HEK293 (cell line): ENCODE measurements around the gene ZNF177.

Source experiments
- FEZF1 ChIP-seq: fragments of 450-650 bp; formaldehyde crosslinking; IDR thresholded peaks from 2 replicates; pipeline ENCODE4 v1.5.1; 2016; ENCODE audit warnings: missing biosample characterization, missing genetic modification characterization
- IKZF3 ChIP-seq: fragments of 450-650 bp; IDR thresholded peaks from 2 replicates; pipeline ENCODE4 v1.5.0; 2018; ENCODE audit warnings: missing biosample characterization, mild to moderate bottlenecking, missing genetic modification characterization, moderate library complexity
- MZF1 ChIP-seq: fragments of 450-650 bp; formaldehyde crosslinking; IDR thresholded peaks from 2 replicates; pipeline ENCODE4 v1.5.1; 2017; ENCODE audit warnings: missing biosample characterization, missing genetic modification characterization, borderline replicate concordance
- OVOL3 ChIP-seq: fragments of 450-650 bp; formaldehyde crosslinking; IDR thresholded peaks from 2 replicates; pipeline ENCODE4 v1.5.1; 2016; ENCODE audit warnings: missing biosample characterization, missing genetic modification characterization
- PRDM1 ChIP-seq: fragments of 450-650 bp; formaldehyde crosslinking; IDR thresholded peaks from 2 replicates; pipeline ENCODE4; 2016; ENCODE audit warnings: missing biosample characterization, missing genetic modification characterization
- TCF7L2 ChIP-seq: IDR thresholded peaks from 2 replicates; pipeline ENCODE4 v1.6.1; 2011; ENCODE audit warnings: low read depth, mild to moderate bottlenecking, inconsistent platforms, low read length, moderate library complexity, borderline replicate concordance
- WT1 ChIP-seq: fragments of 450-650 bp; formaldehyde crosslinking; IDR thresholded peaks from 2 replicates; pipeline ENCODE4 v1.5.1; 2016; ENCODE audit warnings: missing biosample characterization, missing genetic modification characterization
- YY2 ChIP-seq: fragments of 450-650 bp; formaldehyde crosslinking; IDR thresholded peaks from 2 replicates; pipeline ENCODE4 v1.5.1; 2016; ENCODE audit warnings: missing biosample characterization, missing genetic modification characterization
- ZNF16 ChIP-seq: fragments of 450-650 bp; formaldehyde crosslinking; IDR thresholded peaks from 2 replicates; pipeline ENCODE4 v1.5.1; 2016; ENCODE audit warnings: low read depth, missing biosample characterization, missing genetic modification characterization
- ZNF2 ChIP-seq: fragments of 450-650 bp; formaldehyde crosslinking; IDR thresholded peaks from 2 replicates; pipeline ENCODE4 v1.5.1; 2016; ENCODE audit warnings: missing biosample characterization, missing genetic modification characterization
- ZNF266 ChIP-seq: fragments of 450-650 bp; formaldehyde crosslinking; IDR thresholded peaks from 2 replicates; pipeline ENCODE4 v1.5.1; 2016; ENCODE audit warnings: missing biosample characterization, missing genetic modification characterization, low read depth
- ZNF302 ChIP-seq: fragments of 450-650 bp; formaldehyde crosslinking; IDR thresholded peaks from 2 replicates; pipeline ENCODE4 v1.5.1; 2016; ENCODE audit warnings: missing biosample characterization, missing genetic modification characterization, low read depth
- ZNF350 ChIP-seq: fragments of 450-650 bp; formaldehyde crosslinking; IDR thresholded peaks from 2 replicates; pipeline ENCODE4 v1.5.0; 2017; ENCODE audit warnings: missing biosample characterization, mild to moderate bottlenecking, missing genetic modification characterization
- ZNF37A ChIP-seq: fragments of 450-650 bp; IDR thresholded peaks from 2 replicates; pipeline ENCODE4 v1.5.1; 2018; ENCODE audit warnings: missing biosample characterization, missing genetic modification characterization
- ZNF548 ChIP-seq: fragments of 450-650 bp; formaldehyde crosslinking; IDR thresholded peaks from 2 replicates; pipeline ENCODE4 v1.5.1; 2016; ENCODE audit warnings: missing biosample characterization, missing genetic modification characterization
- ZNF558 ChIP-seq: fragments of 450-650 bp; formaldehyde crosslinking; IDR thresholded peaks from 2 replicates; pipeline ENCODE4 v1.5.1; 2016; ENCODE audit warnings: missing biosample characterization, missing genetic modification characterization
- ZNF585B ChIP-seq: fragments of 450-650 bp; formaldehyde crosslinking; IDR thresholded peaks from 2 replicates; pipeline ENCODE4 v1.5.1; 2016; ENCODE audit warnings: missing biosample characterization, missing genetic modification characterization
- ZNF600 ChIP-seq: fragments of 450-650 bp; formaldehyde crosslinking; IDR thresholded peaks from 2 replicates; pipeline ENCODE4 v1.5.1; 2016; ENCODE audit warnings: missing biosample characterization, missing genetic modification characterization
- ZNF658 ChIP-seq: fragments of 450-650 bp; formaldehyde crosslinking; IDR thresholded peaks from 2 replicates; pipeline ENCODE4; 2016; ENCODE audit warnings: missing biosample characterization, missing genetic modification characterization
- ZNF701 ChIP-seq: fragments of 450-650 bp; formaldehyde crosslinking; IDR thresholded peaks from 2 replicates; pipeline ENCODE4 v1.5.1; 2016; ENCODE audit warnings: missing biosample characterization, missing genetic modification characterization
- ZNF830 ChIP-seq: fragments of 450-650 bp; IDR thresholded peaks from 2 replicates; pipeline ENCODE4 v1.5.0; 2018; ENCODE audit warnings: missing biosample characterization, missing genetic modification characterization, low read depth, mild to moderate bottlenecking, moderate library complexity
- ZNF837 ChIP-seq: fragments of 450-650 bp; formaldehyde crosslinking; IDR thresholded peaks from 2 replicates; pipeline ENCODE4 v1.5.1; 2016; ENCODE audit warnings: missing biosample characterization, missing genetic modification characterization
- ZSCAN30 ChIP-seq: fragments of 450-650 bp; IDR thresholded peaks from 2 replicates; pipeline ENCODE4 v1.5.1; 2018; ENCODE audit warnings: missing biosample characterization, mild to moderate bottlenecking, missing genetic modification characterization, moderate library complexity
- ZSCAN5A ChIP-seq: fragments of 450-650 bp; formaldehyde crosslinking; IDR thresholded peaks from 2 replicates; pipeline ENCODE4 v1.5.1; 2016; ENCODE audit warnings: missing biosample characterization, missing genetic modification characterization
- TF ChIP-seq, protein P1 (sequence below): fragments of 450-650 bp; formaldehyde crosslinking; IDR thresholded peaks from 2 replicates; pipeline ENCODE4 v1.5.1; 2016; ENCODE audit warnings: missing biosample characterization, missing genetic modification characterization
- TF ChIP-seq, protein P2 (sequence below): fragments of 450-650 bp; formaldehyde crosslinking; IDR thresholded peaks from 2 replicates; pipeline ENCODE4 v1.5.1; 2016; ENCODE audit warnings: missing biosample characterization, missing genetic modification characterization, low read depth
- TF ChIP-seq, protein P3 (sequence below): fragments of 450-650 bp; formaldehyde crosslinking; conservative IDR thresholded peaks from 2 replicates; pipeline ENCODE4 v1.5.1; 2016; ENCODE audit warnings: low read depth, missing biosample characterization, missing genetic modification characterization
- TF ChIP-seq, protein P4 (sequence below): fragments of 450-650 bp; formaldehyde crosslinking; IDR thresholded peaks from 2 replicates; pipeline ENCODE4 v1.5.1; 2016; ENCODE audit warnings: missing biosample characterization, missing genetic modification characterization
- TF ChIP-seq, protein P5 (sequence below): fragments of 450-650 bp; formaldehyde crosslinking; IDR thresholded peaks from 2 replicates; pipeline ENCODE4 v1.5.1; 2017; ENCODE audit warnings: missing biosample characterization, missing genetic modification characterization

The ZNF177 gene

GRCh38 chr19:9323919-9324583, 38.8 kb upstream of the ZNF177 start, which contains the start of gene ZNF559 (continued):
- TF ChIP-seq, protein P1, sequence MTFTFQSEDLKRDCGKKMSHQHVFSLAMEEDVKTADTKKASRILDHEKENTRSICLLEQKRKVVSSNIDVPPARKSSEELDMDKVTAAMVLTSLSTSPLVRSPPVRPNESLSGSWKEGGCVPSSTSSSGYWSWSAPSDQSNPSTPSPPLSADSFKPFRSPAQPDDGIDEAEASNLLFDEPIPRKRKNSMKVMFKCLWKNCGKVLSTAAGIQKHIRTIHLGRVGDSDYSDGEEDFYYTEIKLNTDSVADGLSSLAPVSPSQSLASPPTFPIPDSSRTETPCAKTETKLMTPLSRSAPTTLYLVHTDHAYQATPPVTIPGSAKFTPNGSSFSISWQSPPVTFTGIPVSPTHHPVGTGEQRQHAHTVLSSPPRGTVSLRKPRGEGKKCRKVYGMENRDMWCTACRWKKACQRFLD (tag by site-specific recombination), result no peak
- TF ChIP-seq IKZF3 (tag by site-specific recombination) (no peak), ZNF302 (tag by site-specific recombination) (no peak), ZSCAN30 (tag by site-specific recombination) (no peak), ZNF658 (tag by site-specific recombination) (no peak), ZNF837 (tag by site-specific recombination) (no peak), ZNF548 (tag by site-specific recombination) (no peak), WT1 (tag by site-specific recombination) (no peak), ZNF37A (tag by site-specific recombination) (no peak), ZNF585B (tag by site-specific recombination) (no peak), ZNF600 (tag by site-specific recombination) (0 out of 2 replicates have a peak, but pooled peaks have one; percentile 61), MZF1 (no peak), FEZF1 (tag by site-specific recombination) (no peak), ZNF2 (tag by site-specific recombination) (no peak), YY2 (tag by site-specific recombination) (peak; percentile 62), TCF7L2 (no peak), ZNF16 (tag by site-specific recombination) (no peak), ZSCAN5A (tag by site-specific recombination) (no peak), ZNF350 (tag by site-specific recombination) (no peak), ZNF266 (tag by site-specific recombination) (no peak), ZNF701 (tag by site-specific recombination) (no peak), ZNF558 (tag by site-specific recombination) (no peak), PRDM1 (tag by site-specific recombination) (no peak), OVOL3 (tag by site-specific recombination) (no peak), ZNF830 (no peak)
- TF ChIP-seq, protein P2, sequence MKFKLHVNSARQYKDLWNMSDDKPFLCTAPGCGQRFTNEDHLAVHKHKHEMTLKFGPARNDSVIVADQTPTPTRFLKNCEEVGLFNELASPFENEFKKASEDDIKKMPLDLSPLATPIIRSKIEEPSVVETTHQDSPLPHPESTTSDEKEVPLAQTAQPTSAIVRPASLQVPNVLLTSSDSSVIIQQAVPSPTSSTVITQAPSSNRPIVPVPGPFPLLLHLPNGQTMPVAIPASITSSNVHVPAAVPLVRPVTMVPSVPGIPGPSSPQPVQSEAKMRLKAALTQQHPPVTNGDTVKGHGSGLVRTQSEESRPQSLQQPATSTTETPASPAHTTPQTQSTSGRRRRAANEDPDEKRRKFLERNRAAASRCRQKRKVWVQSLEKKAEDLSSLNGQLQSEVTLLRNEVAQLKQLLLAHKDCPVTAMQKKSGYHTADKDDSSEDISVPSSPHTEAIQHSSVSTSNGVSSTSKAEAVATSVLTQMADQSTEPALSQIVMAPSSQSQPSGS, result no peak
- TF ChIP-seq, protein P3, sequence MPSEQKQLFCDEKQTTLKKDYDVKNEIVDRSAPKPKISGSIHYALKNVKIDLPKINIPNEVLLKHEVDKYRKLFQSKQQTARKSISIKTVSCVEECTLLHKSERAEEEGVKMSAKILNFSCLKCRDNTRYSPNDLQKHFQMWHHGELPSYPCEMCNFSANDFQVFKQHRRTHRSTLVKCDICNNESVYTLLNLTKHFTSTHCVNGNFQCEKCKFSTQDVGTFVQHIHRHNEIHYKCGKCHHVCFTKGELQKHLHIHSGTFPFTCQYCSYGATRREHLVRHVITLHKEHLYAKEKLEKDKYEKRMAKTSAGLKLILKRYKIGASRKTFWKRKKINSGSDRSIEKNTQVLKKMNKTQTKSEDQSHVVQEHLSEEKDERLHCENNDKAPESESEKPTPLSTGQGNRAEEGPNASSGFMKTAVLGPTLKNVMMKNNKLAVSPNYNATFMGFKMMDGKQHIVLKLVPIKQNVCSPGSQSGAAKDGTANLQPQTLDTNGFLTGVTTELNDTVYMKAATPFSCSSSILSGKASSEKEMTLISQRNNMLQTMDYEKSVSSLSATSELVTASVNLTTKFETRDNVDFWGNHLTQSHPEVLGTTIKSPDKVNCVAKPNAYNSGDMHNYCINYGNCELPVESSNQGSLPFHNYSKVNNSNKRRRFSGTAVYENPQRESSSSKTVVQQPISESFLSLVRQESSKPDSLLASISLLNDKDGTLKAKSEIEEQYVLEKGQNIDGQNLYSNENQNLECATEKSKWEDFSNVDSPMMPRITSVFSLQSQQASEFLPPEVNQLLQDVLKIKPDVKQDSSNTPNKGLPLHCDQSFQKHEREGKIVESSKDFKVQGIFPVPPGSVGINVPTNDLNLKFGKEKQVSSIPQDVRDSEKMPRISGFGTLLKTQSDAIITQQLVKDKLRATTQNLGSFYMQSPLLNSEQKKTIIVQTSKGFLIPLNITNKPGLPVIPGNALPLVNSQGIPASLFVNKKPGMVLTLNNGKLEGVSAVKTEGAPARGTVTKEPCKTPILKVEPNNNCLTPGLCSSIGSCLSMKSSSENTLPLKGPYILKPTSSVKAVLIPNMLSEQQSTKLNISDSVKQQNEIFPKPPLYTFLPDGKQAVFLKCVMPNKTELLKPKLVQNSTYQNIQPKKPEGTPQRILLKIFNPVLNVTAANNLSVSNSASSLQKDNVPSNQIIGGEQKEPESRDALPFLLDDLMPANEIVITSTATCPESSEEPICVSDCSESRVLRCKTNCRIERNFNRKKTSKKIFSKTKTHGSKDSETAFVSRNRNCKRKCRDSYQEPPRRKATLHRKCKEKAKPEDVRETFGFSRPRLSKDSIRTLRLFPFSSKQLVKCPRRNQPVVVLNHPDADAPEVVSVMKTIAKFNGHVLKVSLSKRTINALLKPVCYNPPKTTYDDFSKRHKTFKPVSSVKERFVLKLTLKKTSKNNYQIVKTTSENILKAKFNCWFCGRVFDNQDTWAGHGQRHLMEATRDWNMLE (tag by site-specific recombination), result peak; percentile 52; the same call in 1 of the 2 replicates
- TF ChIP-seq, protein P4, sequence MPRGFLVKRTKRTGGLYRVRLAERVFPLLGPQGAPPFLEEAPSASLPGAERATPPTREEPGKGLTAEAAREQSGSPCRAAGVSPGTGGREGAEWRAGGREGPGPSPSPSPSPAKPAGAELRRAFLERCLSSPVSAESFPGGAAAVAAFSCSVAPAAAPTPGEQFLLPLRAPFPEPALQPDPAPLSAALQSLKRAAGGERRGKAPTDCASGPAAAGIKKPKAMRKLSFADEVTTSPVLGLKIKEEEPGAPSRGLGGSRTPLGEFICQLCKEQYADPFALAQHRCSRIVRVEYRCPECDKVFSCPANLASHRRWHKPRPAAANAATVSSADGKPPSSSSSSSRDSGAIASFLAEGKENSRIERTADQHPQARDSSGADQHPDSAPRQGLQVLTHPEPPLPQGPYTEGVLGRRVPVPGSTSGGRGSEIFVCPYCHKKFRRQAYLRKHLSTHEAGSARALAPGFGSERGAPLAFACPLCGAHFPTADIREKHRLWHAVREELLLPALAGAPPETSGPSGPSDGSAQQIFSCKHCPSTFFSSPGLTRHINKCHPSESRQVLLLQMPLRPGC (tag by site-specific recombination), result no peak
- TF ChIP-seq, protein P5, sequence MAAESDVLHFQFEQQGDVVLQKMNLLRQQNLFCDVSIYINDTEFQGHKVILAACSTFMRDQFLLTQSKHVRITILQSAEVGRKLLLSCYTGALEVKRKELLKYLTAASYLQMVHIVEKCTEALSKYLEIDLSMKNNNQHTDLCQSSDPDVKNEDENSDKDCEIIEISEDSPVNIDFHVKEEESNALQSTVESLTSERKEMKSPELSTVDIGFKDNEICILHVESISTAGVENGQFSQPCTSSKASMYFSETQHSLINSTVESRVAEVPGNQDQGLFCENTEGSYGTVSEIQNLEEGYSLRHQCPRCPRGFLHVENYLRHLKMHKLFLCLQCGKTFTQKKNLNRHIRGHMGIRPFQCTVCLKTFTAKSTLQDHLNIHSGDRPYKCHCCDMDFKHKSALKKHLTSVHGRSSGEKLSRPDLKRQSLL, result no peak
